K562 (cell line): ENCODE results near the gene OTOP3. TPM values are rescaled to one million over a fixed set of nuclear protein-coding genes. Genes with fewer than 3 reads are reported as not detected.

Experiments
- HNRNPH1 ChIP-seq: fragments of 200-400 bp; formaldehyde crosslinking; optimal IDR thresholded peaks from 2 replicates; pipeline ENCODE3; 2017; ENCODE audit warnings: low read depth, mild to moderate bottlenecking, low read length, moderate library complexity
- NBN ChIP-seq: fragments of 450-650 bp; IDR thresholded peaks from 2 replicates; pipeline ENCODE4 v1.6.1; 2016; ENCODE audit warnings: low read depth, mild to moderate bottlenecking
- RFX5 ChIP-seq: IDR thresholded peaks from 2 replicates; pipeline ENCODE4 v1.6.1; 2011; ENCODE audit warnings: low read depth, mild to moderate bottlenecking, improper control_type of control experiment, low read length
- ZZZ3 ChIP-seq: fragments of 450-650 bp; IDR thresholded peaks from 2 replicates; pipeline ENCODE4 v1.6.1; 2016; ENCODE audit warnings: antibody characterized with exemption, mild to moderate bottlenecking, moderate library complexity
- polyA plus RNA-seq, 8 experiments: library from polyadenylated mRNA; depleted of rRNA in 4 of 8; stranded (reverse) in 5 of 8; unstranded in 3 of 8; fragments of >200 nt; fragmentation: Nextera tagmentation in 2 of 8; fragmentation: Illumina TruSeq in 1 of 8; extraction: Ambion mirVana in 2 of 8; extraction: Trizol in 1 of 8; gene quantifications; 2 replicates each; pipeline versions ENCODE4 v1.2.1 to v1.2.3, GENCODE V29; 2011 to 2014; ENCODE audit warnings: inconsistent platforms in 1 of 8, missing spikeins in 1 of 8
- total RNA-seq, 7 experiments: library from RNA; depleted of rRNA in 6 of 7; stranded (reverse); fragments of >200 nt in 6 of 7; fragmentation: Illumina TruSeq in 2 of 7; extraction: Trizol in 2 of 7; gene quantifications; 2 replicates each; pipeline versions ENCODE4 v1.2.1 to v1.2.3, GENCODE V29; 2011 to 2021; ENCODE audit warnings: low replicate concordance in 1 of 7
- TF ChIP-seq, protein P1 (sequence below): fragments of 450-650 bp; IDR thresholded peaks from 2 replicates; pipeline ENCODE4 v1.6.1; 2016; ENCODE audit warnings: mild to moderate bottlenecking, moderate library complexity

The OTOP3 gene
- total and polyA plus RNA-seq, 9 of the 15 experiments (the other 6 are each of a cell fraction or from before 2014, with no cell fraction given) = not detected

DNA sequence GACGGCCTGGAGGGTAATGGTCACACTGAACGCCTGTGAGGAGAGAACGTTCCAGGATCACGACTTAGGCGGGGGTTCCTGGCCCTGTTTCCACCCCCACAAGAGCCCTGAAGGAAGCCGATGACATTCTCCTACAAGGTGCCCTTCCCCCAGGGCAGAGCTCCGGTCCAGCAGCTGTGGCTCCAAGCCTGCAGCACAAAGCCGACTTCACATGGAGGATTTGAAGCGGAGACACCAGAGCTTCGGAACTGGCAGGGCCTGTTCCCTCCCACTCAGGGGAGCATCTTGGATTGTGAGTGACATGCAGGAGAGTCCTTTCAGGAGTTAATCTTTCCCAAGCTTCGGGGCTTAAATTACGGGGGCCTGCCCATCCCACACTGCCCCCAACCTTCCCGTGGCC, 47.2 kb upstream of the OTOP3 start (continued):
- TF ChIP-seq, protein P1, sequence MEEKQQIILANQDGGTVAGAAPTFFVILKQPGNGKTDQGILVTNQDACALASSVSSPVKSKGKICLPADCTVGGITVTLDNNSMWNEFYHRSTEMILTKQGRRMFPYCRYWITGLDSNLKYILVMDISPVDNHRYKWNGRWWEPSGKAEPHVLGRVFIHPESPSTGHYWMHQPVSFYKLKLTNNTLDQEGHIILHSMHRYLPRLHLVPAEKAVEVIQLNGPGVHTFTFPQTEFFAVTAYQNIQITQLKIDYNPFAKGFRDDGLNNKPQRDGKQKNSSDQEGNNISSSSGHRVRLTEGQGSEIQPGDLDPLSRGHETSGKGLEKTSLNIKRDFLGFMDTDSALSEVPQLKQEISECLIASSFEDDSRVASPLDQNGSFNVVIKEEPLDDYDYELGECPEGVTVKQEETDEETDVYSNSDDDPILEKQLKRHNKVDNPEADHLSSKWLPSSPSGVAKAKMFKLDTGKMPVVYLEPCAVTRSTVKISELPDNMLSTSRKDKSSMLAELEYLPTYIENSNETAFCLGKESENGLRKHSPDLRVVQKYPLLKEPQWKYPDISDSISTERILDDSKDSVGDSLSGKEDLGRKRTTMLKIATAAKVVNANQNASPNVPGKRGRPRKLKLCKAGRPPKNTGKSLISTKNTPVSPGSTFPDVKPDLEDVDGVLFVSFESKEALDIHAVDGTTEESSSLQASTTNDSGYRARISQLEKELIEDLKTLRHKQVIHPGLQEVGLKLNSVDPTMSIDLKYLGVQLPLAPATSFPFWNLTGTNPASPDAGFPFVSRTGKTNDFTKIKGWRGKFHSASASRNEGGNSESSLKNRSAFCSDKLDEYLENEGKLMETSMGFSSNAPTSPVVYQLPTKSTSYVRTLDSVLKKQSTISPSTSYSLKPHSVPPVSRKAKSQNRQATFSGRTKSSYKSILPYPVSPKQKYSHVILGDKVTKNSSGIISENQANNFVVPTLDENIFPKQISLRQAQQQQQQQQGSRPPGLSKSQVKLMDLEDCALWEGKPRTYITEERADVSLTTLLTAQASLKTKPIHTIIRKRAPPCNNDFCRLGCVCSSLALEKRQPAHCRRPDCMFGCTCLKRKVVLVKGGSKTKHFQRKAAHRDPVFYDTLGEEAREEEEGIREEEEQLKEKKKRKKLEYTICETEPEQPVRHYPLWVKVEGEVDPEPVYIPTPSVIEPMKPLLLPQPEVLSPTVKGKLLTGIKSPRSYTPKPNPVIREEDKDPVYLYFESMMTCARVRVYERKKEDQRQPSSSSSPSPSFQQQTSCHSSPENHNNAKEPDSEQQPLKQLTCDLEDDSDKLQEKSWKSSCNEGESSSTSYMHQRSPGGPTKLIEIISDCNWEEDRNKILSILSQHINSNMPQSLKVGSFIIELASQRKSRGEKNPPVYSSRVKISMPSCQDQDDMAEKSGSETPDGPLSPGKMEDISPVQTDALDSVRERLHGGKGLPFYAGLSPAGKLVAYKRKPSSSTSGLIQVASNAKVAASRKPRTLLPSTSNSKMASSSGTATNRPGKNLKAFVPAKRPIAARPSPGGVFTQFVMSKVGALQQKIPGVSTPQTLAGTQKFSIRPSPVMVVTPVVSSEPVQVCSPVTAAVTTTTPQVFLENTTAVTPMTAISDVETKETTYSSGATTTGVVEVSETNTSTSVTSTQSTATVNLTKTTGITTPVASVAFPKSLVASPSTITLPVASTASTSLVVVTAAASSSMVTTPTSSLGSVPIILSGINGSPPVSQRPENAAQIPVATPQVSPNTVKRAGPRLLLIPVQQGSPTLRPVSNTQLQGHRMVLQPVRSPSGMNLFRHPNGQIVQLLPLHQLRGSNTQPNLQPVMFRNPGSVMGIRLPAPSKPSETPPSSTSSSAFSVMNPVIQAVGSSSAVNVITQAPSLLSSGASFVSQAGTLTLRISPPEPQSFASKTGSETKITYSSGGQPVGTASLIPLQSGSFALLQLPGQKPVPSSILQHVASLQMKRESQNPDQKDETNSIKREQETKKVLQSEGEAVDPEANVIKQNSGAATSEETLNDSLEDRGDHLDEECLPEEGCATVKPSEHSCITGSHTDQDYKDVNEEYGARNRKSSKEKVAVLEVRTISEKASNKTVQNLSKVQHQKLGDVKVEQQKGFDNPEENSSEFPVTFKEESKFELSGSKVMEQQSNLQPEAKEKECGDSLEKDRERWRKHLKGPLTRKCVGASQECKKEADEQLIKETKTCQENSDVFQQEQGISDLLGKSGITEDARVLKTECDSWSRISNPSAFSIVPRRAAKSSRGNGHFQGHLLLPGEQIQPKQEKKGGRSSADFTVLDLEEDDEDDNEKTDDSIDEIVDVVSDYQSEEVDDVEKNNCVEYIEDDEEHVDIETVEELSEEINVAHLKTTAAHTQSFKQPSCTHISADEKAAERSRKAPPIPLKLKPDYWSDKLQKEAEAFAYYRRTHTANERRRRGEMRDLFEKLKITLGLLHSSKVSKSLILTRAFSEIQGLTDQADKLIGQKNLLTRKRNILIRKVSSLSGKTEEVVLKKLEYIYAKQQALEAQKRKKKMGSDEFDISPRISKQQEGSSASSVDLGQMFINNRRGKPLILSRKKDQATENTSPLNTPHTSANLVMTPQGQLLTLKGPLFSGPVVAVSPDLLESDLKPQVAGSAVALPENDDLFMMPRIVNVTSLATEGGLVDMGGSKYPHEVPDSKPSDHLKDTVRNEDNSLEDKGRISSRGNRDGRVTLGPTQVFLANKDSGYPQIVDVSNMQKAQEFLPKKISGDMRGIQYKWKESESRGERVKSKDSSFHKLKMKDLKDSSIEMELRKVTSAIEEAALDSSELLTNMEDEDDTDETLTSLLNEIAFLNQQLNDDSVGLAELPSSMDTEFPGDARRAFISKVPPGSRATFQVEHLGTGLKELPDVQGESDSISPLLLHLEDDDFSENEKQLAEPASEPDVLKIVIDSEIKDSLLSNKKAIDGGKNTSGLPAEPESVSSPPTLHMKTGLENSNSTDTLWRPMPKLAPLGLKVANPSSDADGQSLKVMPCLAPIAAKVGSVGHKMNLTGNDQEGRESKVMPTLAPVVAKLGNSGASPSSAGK = no peak
- no peak for TF ChIP-seq RFX5
- no peak for TF ChIP-seq ZZZ3
- no peak for TF ChIP-seq HNRNPH1
- TF ChIP-seq NBN = no peak
